Measurements from ENCODE around the gene CLCN6. TPM values are rescaled to one million over a fixed set of nuclear protein-coding genes. Genes with fewer than 3 reads are reported as not detected.

CLCN6 gene
- total RNA-seq, 1 donor from 2014 or later, result 15.1 TPM

DNA sequence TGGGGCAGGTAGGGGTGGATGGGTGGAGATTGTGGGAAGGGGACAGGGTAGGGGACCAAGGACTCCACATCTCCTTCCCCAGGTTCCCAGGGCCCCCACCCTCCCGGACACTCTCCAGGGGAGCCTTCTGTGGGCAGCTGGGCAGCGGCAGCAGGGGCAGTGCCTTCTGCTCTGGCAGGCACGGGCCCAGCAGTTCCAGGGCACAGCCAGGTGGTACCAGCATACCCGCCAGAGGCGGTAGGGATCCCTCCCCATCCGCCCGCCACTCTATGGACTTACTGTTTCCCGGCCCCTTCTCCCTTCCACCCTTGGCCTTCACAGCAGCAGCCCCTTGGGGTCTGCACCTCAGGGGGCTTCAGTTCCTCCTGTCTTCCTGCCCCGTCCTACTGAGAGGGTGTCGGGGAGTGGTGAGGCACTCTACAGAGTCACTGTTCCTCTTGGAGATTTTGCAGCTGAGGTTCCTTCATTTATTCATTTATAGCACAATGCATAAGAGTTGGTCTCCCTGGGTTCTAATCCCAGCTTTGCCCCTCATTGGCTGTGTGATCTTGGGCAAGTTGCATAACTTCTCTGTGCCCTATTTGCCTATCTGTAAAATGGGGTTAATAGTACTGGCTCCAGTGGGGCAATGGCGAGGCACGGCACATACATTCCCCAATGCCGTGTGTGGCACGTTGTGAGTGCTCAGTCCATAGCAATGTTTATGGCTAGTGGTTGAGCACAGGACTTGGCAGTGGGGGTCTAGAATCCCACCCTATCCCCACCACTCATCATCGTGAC lies 27.0 kb upstream of the CLCN6 start:
- intact Hi-C loops (cut with micrococcal nuclease), result no loop called here

GRCh38 chr1:11779715-11780379 lies 26.1 kb upstream of the CLCN6 start:
- intact Hi-C loops (cut with micrococcal nuclease), result no loop called here

GRCh38 chr1:11780380-11781147 lies 25.4 kb upstream of the CLCN6 start:
- intact Hi-C loops (cut with micrococcal nuclease), result no loop called here

DNA sequence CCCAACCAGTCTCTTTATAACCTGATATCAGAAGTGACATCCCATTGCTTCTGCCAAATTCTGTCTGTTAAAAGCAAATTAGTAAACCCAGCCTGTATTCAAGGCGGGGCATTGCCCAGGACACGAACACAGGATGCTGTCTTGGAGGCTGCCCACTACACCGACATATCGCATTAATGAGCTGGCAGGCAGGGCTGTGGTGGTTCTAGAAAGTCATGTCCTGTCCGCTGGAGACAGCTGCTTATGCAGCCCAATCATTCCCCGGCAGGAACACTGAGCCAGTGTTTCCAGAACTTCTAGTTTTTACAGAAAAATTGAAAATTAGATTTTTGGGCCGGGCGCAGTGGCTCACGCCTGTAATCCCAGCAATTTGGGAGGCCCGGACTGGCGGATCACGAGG lies 24.7 kb upstream of the CLCN6 start:
- intact Hi-C loops (cut with micrococcal nuclease), result no loop called here

- intact Hi-C loops (cut with micrococcal nuclease), result no loop called here
These were observed 23.8 kb upstream of the CLCN6 start for GRCh38 chr1:11782127-11782708.

DNA sequence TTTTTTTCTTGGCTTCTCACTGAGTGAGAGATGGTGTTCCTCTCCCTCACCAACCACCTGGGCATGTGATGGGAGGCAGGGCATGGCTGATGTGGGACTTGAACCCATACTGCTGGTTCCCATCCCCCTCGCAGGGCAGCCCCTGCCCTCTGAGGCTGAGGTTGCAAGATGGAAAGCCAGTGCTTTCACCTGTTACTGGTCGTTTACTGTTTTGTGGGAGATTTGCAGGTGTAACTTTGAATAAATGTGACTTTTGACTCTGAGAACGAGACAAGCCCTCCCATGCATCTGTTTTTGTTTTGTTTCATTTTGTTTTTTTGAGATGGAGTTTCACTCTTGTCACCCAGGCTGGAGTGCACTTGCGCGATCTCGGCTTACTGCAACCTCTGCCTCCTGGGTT lies 22.4 kb upstream of the CLCN6 start:
- intact Hi-C loops (cut with micrococcal nuclease), result no loop called here

- intact Hi-C loops (cut with micrococcal nuclease), result no loop called here
These were observed 21.6 kb upstream of the CLCN6 start for GRCh38 chr1:11784256-11784992.

DNA sequence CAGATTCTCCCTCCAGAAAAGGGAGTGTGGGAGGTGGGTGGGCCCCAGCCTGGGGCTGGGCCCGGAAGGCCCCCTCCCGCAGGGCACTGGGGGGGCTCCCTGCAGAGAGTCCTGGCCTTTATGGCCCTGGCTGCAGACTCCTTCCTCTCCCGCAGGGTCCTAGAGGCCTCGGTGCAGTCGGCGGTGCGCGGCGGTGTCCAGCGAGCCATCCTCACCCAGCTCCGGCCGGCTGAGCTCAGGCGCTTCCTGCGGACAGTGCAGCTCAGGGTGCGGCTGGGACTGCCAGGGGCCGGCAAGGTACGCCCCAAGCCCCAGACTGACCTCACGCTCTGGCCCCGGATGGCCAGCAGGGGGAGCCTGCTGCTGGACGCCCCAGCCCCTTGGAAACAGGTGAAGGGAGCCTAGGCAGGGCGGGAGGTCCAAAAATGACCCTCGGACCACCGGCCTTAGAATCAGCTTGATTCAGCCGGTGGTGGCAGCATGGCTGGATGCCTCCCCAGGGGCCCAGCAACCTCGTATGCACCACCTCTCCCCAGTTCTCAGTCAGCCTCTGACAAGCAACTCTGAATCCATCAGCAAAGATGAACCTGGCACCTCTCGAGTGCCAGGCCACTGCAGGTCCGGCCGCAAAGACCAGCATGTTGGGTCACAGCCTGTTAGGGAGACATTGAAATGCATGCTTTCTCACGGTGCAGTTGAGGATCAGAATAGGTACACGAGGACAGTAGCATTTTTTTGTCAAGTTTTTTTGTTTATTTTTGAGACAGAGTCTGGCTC lies 20.8 kb upstream of the CLCN6 start:
- intact Hi-C loops (cut with micrococcal nuclease), result no loop called here

DNA sequence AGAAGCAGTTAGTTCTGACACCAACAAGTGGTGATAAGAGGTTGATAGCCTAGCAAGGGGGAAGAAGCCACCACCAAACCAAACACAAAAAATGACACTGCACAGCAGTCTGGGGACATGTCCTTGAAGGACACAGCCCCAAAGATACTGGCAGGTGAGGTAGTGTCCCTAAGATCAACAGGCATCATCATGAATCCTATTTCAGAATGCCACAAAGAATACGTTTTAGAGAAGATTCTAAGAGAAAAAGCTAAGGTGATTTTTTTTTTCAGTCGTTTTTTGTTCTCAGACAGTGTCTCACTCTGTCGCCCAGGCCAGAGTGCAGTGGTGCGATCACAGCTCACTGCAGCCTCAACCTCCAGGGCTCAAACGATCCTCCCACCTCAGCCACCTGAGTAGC lies 19.8 kb upstream of the CLCN6 start:
- intact Hi-C loops (cut with micrococcal nuclease), result no loop called here

DNA sequence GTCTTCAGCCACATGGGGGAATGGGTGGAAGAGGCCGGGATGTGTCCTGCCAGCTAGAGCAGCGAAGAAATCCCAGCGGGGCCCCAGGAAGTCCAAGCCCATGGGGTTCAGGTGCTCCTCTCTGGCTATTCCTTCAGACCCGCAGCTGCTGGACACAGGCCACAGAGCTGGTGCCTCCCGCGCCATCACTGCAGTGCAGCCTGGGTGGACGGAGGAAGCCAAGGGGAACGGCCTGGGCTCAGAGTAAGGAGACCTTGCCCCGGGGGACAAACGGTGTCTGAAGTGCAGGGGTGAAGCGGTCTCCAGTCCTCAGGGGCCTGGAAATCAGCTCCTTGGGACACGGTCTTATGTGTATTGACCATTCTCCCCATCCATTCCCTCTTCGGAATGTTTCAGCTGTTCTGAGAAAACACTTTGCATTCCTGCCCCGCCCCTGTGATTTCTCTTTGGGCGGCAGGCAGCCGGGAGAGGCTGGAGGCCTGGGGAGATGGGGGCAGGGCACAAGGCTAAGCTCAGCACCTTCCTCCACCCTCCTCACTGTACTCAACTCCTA lies 18.7 kb upstream of the CLCN6 start:
- intact Hi-C loops (cut with micrococcal nuclease), result no loop called here

- intact Hi-C loops (cut with micrococcal nuclease), result no loop called here
These were observed 18.1 kb upstream of the CLCN6 start for GRCh38 chr1:11787804-11788436.

DNA sequence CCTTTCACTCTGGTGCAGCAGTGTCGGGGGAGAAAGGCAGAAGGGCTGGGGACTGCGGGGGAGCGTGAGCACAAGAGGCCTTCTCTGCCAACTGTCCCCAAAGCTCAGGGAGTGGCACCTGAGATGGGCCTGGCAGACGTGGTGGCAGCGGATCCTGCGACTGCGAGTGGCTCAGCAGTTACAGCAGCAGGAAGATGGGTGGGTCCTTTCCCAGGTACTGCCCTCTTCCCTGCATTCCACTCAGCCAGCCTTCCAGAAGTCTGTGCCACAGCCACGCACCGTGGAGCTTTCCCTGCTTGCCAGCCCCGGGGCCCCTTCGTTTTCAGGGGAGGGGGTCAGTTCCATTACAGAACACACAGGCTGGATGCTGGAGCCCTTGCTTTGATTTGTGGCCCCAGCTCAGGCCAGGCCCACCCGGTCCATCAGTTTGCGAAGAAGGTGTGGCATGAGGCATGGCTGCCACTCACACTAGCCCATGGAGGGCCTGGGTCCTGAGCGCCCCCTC lies 17.4 kb upstream of the CLCN6 start:
- intact Hi-C loops (cut with micrococcal nuclease), result no loop called here

DNA sequence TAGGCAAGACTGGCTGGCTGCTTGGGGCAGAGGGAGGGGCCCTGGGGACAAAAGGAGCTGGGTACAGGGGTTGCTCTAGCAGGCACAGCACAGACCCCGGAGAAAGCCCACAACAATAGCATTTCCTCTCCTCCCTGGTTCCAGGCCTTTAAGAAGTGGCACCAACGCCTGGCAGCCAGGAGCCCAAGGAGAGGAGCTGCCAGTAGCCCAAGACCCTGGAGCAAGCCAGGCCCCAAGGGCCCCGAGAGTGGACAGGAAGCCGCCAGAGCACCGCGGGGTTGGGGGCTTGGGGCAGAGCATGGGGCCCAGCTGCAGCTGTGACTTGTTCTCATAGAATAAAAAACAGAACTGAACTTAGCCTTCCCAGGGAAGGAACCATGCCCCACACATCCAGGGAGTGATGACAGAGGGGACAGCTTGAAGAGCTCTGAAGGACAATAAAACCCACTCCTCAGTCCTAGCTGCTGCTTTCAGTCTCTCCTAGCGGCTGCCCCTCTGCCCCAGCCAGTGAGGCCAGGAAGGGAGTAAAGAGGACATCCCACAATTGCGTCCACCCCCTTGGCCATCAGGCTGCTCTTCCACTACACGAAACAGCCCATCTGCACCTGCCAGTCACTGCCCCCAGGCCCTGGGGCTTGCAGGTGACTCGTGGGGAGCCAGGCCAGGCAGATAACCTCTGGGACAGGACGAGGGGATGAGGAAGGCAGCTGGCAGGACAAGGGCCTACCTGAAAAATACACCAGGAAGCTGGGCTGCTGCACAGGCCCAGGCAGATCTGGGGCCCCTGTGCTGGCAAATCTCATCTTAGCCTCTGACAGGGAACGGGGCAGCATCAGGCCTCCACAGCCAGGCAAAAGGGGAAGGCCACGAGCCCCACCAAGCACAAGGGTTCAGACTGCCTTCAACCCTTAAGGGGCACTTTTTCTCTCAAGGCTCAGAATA lies 16.6 kb upstream of the CLCN6 start:
- intact Hi-C loops (cut with micrococcal nuclease), result no loop called here

DNA sequence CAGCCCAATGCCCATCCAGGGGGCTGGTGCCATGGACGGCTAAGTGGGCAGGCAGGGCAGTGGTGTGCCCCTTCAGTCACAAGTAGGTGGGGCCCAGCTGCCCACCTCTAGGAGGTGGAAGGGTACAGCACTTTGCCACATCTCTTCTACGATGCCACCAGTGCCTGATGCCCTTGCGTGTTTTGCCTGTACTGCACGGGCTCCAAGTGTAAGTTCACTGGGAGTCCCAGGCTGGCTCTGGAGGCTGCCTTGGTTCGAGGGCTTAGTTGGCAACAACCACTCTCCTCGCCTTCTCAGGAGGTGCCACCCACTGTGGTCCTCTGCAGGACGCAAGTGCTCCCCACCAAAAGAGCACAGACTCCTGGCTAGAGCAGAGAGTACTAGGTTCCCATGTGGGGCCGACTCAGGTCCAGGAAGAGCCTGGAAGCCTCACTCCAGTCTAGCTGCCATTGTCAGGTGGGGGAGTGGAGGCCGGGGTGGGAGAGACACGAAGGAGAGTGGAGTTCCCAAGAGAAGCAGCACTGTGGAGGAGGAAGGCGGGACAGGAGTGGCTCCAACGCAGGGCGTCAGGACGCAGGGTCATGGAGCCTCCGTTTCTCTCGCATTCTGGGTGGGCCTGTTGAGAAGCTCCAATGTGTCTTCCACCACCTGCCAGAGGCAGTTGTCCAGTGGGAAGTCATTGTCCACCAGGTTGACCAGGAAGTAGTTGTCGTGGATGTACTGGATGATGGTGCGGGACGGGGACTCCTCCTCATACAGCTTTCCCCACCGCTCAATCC lies 15.7 kb upstream of the CLCN6 start:
- intact Hi-C loops (cut with micrococcal nuclease), result no loop called here

DNA sequence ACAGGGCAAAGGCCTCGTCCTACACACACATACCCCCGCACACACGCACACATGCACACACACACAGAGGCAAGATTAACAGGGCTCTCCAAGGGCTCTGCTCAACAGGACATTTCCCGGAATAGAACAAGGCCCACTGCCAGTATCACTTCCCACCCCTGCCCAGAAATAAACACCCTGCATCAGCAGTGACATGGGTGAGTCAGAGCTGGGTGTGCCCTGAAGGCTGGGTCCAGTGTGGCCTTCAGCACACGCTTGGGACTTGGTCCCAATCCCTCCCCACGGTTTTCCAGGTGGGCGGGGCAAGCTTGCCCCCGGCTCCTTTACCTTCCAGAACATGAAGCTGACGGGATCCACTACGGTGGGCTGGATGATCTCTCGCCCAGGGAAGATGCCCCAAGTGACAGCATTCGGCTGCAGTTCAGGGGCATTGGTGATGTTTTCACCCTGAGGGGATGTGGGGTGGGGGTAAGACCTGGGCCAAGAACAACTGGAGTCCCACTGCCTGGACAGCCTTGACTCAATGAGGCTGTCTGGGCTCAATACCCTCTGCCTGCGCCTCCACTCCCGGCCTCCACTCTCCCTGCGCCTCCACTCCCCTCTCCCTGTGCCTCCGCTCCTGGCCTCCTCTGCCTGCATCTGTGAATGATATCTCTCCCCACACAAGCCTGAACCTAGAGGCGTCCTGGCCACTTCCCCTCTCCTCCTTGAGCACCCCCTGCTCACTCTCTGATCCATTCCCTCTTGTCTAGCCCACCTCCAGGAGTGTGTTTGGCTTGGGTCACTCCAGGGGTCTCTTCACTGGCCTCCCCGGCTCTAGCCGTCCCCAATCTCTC lies 14.9 kb upstream of the CLCN6 start:
- intact Hi-C loops (cut with micrococcal nuclease), result no loop called here

- intact Hi-C loops (cut with micrococcal nuclease), result no loop called here
These were observed 13.9 kb upstream of the CLCN6 start for GRCh38 chr1:11792106-11792505.

- intact Hi-C loops (cut with micrococcal nuclease), result no loop called here
These were observed 12.2 kb upstream of the CLCN6 start for GRCh38 chr1:11793819-11794218.

All from T-helper 2 cell treated with Interferon-gamma antibody and Interleukin-4, amounts not matched to agents 100 ng/mL and 5 ng/mL, for 36 hours (primary cell).